SK-N-SH treated with all-trans-retinoic acid at 6 μM for 48 hours (cell line): ENCODE measurements around the gene TAF5L.

Source experiments
- ATAC-seq: fragments of 200-7000 bp; cut with Tn5 transposase; 3 replicates; pipeline ENCODE4 v1.9.1; 2020; ENCODE audit warnings: mild to moderate bottlenecking, moderate library complexity
- ARNTL ChIP-seq: fragments of 450-650 bp; formaldehyde crosslinking; IDR thresholded peaks from 2 replicates; pipeline ENCODE4 v1.5.0; 2020; ENCODE audit warnings: low read depth, mild to moderate bottlenecking, moderate library complexity, borderline replicate concordance
- BACH2 ChIP-seq: fragments of 250-450 bp; sonication (Bioruptor Pico); IDR thresholded peaks from 2 replicates; pipeline ENCODE4 v1.9.0; 2021; ENCODE audit warnings: mild to moderate bottlenecking, borderline replicate concordance
- CREB5 ChIP-seq: fragments of 250-450 bp; sonication (Bioruptor Pico); IDR thresholded peaks from 2 replicates; pipeline ENCODE4 v1.5.1; 2020; ENCODE audit warnings: low read depth, mild to moderate bottlenecking, moderate library complexity
- CSDC2 ChIP-seq: fragments of 250-450 bp; sonication (Bioruptor Pico); IDR thresholded peaks from 2 replicates; pipeline ENCODE4 v1.5.0; 2020; ENCODE audit warnings: mild to moderate bottlenecking, moderate library complexity
- CSRNP3 ChIP-seq: fragments of 250-450 bp; sonication (Bioruptor Pico); IDR thresholded peaks from 2 replicates; pipeline ENCODE4 v1.5.1; 2021; ENCODE audit warnings: mild to moderate bottlenecking, moderate library complexity
- ESRRG ChIP-seq: fragments of 250-450 bp; sonication (Bioruptor Pico); IDR thresholded peaks from 2 replicates; pipeline ENCODE4 v1.6.1; 2021; ENCODE audit warnings: mild to moderate bottlenecking
- GLIS3 ChIP-seq: fragments of 250-450 bp; sonication (Bioruptor Pico); IDR thresholded peaks from 2 replicates; pipeline ENCODE4 v1.5.0; 2020; ENCODE audit warnings: mild to moderate bottlenecking, moderate library complexity
- ISL1 ChIP-seq: fragments of 250-450 bp; sonication (Bioruptor Pico); IDR thresholded peaks from 2 replicates; pipeline ENCODE4 v2.1.2; 2022; ENCODE audit warnings: mild to moderate bottlenecking, moderate library complexity
- OSR1 ChIP-seq: fragments of 250-450 bp; sonication (Bioruptor Pico); IDR thresholded peaks from 2 replicates; pipeline ENCODE4 v1.8.0; 2022; ENCODE audit warnings: moderate library complexity, mild to moderate bottlenecking, inconsistent platforms
- PPARA ChIP-seq: fragments of 250-450 bp; sonication (Bioruptor Pico); IDR thresholded peaks from 2 replicates; pipeline ENCODE4 v1.5.0; 2020; ENCODE audit warnings: mild to moderate bottlenecking, borderline replicate concordance
- RARB ChIP-seq: fragments of 250-450 bp; sonication (Bioruptor Pico); IDR thresholded peaks from 2 replicates; pipeline ENCODE4 v1.8.0; 2021; ENCODE audit warnings: mild to moderate bottlenecking, moderate library complexity
- SNAI2 ChIP-seq: fragments of 250-450 bp; sonication (Bioruptor Pico); IDR thresholded peaks from 2 replicates; pipeline ENCODE4 v1.5.0; 2020; ENCODE audit warnings: mild to moderate bottlenecking, moderate library complexity
- TCF4 ChIP-seq: fragments of 250-450 bp; sonication (Bioruptor Pico); IDR thresholded peaks from 2 replicates; pipeline ENCODE4 v1.8.0; 2021; ENCODE audit warnings: mild to moderate bottlenecking, moderate library complexity, borderline replicate concordance
- TOX ChIP-seq: fragments of 250-450 bp; sonication (Bioruptor Pico); IDR thresholded peaks from 2 replicates; pipeline ENCODE4 v1.8.0; 2021; ENCODE audit warnings: mild to moderate bottlenecking, moderate library complexity, borderline replicate concordance
- TSHZ2 ChIP-seq: fragments of 250-450 bp; sonication (Bioruptor Pico); IDR thresholded peaks from 2 replicates; pipeline ENCODE4 v1.5.0; 2020; ENCODE audit warnings: mild to moderate bottlenecking, moderate library complexity
- ZC3H10 ChIP-seq: fragments of 250-450 bp; sonication (Bioruptor Pico); IDR thresholded peaks from 2 replicates; pipeline ENCODE4 v1.5.1; 2021; ENCODE audit warnings: mild to moderate bottlenecking, moderate library complexity
- ZFP3 ChIP-seq: fragments of 250-450 bp; sonication (Bioruptor Pico); IDR thresholded peaks from 2 replicates; pipeline ENCODE4 v1.5.0; 2020; ENCODE audit warnings: mild to moderate bottlenecking, moderate library complexity
- ZFP30 ChIP-seq: fragments of 450-650 bp; formaldehyde crosslinking; IDR thresholded peaks from 2 replicates; pipeline ENCODE4 v1.5.0; 2022; ENCODE audit warnings: mild to moderate bottlenecking, moderate library complexity
- ZNF565 ChIP-seq: fragments of 450-650 bp; formaldehyde crosslinking; conservative IDR thresholded peaks from 2 replicates; pipeline ENCODE4 v1.5.0; 2020; ENCODE audit warnings: low read depth, mild to moderate bottlenecking, moderate library complexity
- ZNF70 ChIP-seq: fragments of 450-650 bp; formaldehyde crosslinking; IDR thresholded peaks from 2 replicates; pipeline ENCODE4 v1.5.0; 2020; ENCODE audit warnings: mild to moderate bottlenecking, moderate library complexity
- ZNF8 ChIP-seq: fragments of 450-650 bp; formaldehyde crosslinking; IDR thresholded peaks from 2 replicates; pipeline ENCODE4 v1.5.0; 2020; ENCODE audit warnings: mild to moderate bottlenecking, moderate library complexity
- TF ChIP-seq, protein P1 (sequence below): fragments of 250-450 bp; sonication (Bioruptor Pico); IDR thresholded peaks from 2 replicates; pipeline ENCODE4 v1.8.0; 2021; ENCODE audit warnings: low read depth, mild to moderate bottlenecking, moderate library complexity, borderline replicate concordance

Gene TAF5L

GRCh38 chr1:229572286-229572685 lies 53.6 kb downstream of the TAF5L start:
- TF ChIP-seq RARB (CRISPR knock-in tag) = no peak
- TF ChIP-seq, protein P1, sequence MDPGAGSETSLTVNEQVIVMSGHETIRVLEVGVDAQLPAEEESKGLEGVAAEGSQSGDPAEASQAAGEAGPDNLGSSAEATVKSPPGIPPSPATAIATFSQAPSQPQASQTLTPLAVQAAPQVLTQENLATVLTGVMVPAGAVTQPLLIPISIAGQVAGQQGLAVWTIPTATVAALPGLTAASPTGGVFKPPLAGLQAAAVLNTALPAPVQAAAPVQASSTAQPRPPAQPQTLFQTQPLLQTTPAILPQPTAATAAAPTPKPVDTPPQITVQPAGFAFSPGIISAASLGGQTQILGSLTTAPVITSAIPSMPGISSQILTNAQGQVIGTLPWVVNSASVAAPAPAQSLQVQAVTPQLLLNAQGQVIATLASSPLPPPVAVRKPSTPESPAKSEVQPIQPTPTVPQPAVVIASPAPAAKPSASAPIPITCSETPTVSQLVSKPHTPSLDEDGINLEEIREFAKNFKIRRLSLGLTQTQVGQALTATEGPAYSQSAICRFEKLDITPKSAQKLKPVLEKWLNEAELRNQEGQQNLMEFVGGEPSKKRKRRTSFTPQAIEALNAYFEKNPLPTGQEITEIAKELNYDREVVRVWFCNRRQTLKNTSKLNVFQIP (CRISPR knock-in tag) = no peak
- TF ChIP-seq ZNF565 (CRISPR knock-in tag) = no peak
- no peak for TF ChIP-seq CSRNP3 (CRISPR knock-in tag)
- TF ChIP-seq GLIS3 (CRISPR knock-in tag) = no peak
- ATAC-seq = no peak

DNA sequence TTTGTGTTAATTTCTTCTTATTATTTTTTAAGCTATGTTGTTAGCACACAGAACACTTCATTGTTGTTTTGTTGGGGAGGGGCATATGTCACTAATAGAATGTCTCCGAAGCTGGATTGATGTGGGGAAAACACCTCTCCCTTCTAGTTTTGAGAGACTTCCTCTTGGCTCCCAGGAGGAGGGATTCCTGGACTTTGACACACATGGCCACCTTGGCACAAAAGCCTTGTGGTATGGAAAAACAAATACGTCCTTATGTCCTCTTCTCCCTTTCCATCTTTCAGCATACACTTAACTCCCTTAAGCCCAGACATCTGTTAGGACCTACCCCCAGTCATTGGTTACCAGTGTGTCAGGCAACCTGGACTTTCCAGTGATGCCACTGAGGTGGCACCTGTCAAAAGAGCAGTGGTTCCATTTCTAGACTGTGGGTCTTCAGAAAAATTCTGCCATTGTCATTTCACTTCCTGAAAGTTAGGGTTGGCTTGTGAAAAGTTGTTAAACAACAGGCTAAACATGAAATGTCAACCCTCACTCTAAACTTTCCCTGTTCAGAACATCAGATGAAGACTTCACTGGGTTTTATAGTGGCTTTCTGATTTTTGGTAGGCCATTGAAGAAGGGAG lies 54.9 kb downstream of the TAF5L start:
- ATAC-seq = no peak
- TF ChIP-seq CSRNP3 (CRISPR knock-in tag) (no peak), CSDC2 (CRISPR knock-in tag) (no peak), ZNF565 (CRISPR knock-in tag) (no peak), RARB (CRISPR knock-in tag) (no peak), CREB5 (CRISPR knock-in tag) (no peak), OSR1 (CRISPR knock-in tag) (no peak), ZC3H10 (no peak), PPARA (CRISPR knock-in tag) (no peak), ESRRG (CRISPR knock-in tag) (no peak), ZNF70 (CRISPR knock-in tag) (no peak), SNAI2 (no peak), ZFP30 (CRISPR knock-in tag) (no peak), ARNTL (CRISPR knock-in tag) (no peak), GLIS3 (CRISPR knock-in tag) (no peak), BACH2 (CRISPR knock-in tag) (no peak), TSHZ2 (CRISPR knock-in tag) (no peak), TOX (CRISPR knock-in tag) (no peak), TCF4 (no peak)
- TF ChIP-seq, protein P1 (CRISPR knock-in tag) = no peak

- ATAC-seq = no peak
- no peak for TF ChIP-seq ARNTL (CRISPR knock-in tag)
- no peak for TF ChIP-seq OSR1 (CRISPR knock-in tag)
- TF ChIP-seq ISL1 = no peak
- no peak for TF ChIP-seq ZNF565 (CRISPR knock-in tag)
- no peak for TF ChIP-seq ZFP3 (CRISPR knock-in tag)
- no peak for TF ChIP-seq CSDC2 (CRISPR knock-in tag)
- TF ChIP-seq ZNF8 (CRISPR knock-in tag) = no peak
- TF ChIP-seq SNAI2 = no peak
These were observed 55.6 kb downstream of the TAF5L start for GRCh38 chr1:229570305-229570704.
